Measurements from ENCODE around the gene LRRFIP1. TPM values are rescaled to one million over a fixed set of nuclear protein-coding genes. Genes with fewer than 3 reads are reported as not detected.

Gene LRRFIP1
- total and polyA plus RNA-seq, 2 of the 13 experiments (the other 11 are each of a cell fraction or from before 2014, with no cell fraction given) = 15.9 to 40.5 TPM

DNA sequence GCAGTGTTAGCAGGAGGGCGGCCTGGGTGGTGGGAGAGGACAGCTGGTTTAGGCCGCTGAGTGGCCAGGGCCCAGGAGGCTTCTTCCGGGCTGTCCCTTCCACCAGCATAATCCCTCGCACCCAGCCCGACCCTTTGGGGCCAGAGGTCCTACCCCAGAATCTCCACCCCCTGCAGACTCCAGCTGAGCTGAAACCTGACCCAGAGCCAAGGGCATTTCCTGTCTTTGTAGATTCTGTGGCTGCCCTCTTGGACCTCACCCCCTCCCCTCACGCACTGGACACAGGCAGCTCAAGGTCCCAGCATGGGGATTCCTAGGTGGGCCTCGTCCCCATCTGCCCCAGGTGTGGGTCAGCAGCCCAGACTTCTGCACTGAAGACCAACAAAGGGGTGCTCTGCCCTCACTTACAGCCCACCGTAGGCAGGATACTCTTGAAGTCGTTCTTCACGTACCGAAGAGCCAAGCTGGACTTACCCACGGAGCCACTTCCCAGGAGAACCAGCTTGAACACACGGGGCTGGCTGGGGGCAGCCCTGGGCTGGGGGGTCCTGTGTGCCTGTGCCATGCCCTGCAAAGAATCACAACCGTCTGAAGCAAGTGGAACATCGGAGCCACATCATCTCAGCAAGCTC is 41.7 kb upstream of the LRRFIP1 start (continued):
- TF ChIP-seq HCFC1 (IDR thresholded peaks at IDR 0.05; ENCODE audit: low read depth, low read length) (no peak), ZNF180 (CRISPR knock-in tag; IDR thresholded peaks at IDR 0.05; ENCODE audit: borderline replicate concordance, low read depth) (no peak), PAWR (CRISPR knock-in tag; IDR thresholded peaks at IDR 0.05; ENCODE audit: borderline replicate concordance) (no peak), PRPF4 (IDR thresholded peaks at IDR 0.05; ENCODE audit: low read depth, low read length, poor library complexity, severe bottlenecking) (no peak), SNAI1 (CRISPR knock-in tag; IDR thresholded peaks at IDR 0.05; ENCODE audit: borderline replicate concordance) (peak; percentile 72; the same call in 1 of the 2 replicates), ZNF572 (CRISPR knock-in tag; IDR thresholded peaks at IDR 0.05) (0 out of 2 replicates have a peak, but pooled peaks have one; percentile 71), ZNF772 (CRISPR knock-in tag; IDR thresholded peaks at IDR 0.05) (peak; percentile 98), ZNF232 (CRISPR knock-in tag; IDR thresholded peaks at IDR 0.05; ENCODE audit: borderline replicate concordance) (peak; percentile 91; the same call in 1 of the 2 replicates), ZNF343 (CRISPR knock-in tag; IDR thresholded peaks at IDR 0.05) (peak; percentile 33; the same call in 1 of the 2 replicates), SRY (CRISPR knock-in tag; IDR thresholded peaks at IDR 0.05) (no peak)
- TF ChIP-seq, protein P1, sequence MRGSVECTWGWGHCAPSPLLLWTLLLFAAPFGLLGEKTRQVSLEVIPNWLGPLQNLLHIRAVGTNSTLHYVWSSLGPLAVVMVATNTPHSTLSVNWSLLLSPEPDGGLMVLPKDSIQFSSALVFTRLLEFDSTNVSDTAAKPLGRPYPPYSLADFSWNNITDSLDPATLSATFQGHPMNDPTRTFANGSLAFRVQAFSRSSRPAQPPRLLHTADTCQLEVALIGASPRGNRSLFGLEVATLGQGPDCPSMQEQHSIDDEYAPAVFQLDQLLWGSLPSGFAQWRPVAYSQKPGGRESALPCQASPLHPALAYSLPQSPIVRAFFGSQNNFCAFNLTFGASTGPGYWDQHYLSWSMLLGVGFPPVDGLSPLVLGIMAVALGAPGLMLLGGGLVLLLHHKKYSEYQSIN (CRISPR knock-in tag; IDR thresholded peaks at IDR 0.05; ENCODE audit: borderline replicate concordance) = no peak
- TF ChIP-seq, protein P2, sequence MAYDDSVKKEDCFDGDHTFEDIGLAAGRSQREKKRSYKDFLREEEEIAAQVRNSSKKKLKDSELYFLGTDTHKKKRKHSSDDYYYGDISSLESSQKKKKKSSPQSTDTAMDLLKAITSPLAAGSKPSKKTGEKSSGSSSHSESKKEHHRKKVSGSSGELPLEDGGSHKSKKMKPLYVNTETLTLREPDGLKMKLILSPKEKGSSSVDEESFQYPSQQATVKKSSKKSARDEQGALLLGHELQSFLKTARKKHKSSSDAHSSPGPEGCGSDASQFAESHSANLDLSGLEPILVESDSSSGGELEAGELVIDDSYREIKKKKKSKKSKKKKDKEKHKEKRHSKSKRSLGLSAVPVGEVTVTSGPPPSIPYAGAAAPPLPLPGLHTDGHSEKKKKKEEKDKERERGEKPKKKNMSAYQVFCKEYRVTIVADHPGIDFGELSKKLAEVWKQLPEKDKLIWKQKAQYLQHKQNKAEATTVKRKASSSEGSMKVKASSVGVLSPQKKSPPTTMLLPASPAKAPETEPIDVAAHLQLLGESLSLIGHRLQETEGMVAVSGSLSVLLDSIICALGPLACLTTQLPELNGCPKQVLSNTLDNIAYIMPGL (CRISPR knock-in tag; IDR thresholded peaks at IDR 0.05; ENCODE audit: borderline replicate concordance in 1 of 2, low read depth in 1 of 2) = peak; percentile 56 to 67; a peak in 1 of 4 replicates
- TF ChIP-seq, protein P3, sequence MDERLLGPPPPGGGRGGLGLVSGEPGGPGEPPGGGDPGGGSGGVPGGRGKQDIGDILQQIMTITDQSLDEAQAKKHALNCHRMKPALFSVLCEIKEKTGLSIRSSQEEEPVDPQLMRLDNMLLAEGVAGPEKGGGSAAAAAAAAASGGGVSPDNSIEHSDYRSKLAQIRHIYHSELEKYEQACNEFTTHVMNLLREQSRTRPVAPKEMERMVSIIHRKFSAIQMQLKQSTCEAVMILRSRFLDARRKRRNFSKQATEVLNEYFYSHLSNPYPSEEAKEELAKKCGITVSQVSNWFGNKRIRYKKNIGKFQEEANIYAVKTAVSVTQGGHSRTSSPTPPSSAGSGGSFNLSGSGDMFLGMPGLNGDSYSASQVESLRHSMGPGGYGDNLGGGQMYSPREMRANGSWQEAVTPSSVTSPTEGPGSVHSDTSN (CRISPR knock-in tag; IDR thresholded peaks at IDR 0.05) = no peak
- TF ChIP-seq, protein P4, sequence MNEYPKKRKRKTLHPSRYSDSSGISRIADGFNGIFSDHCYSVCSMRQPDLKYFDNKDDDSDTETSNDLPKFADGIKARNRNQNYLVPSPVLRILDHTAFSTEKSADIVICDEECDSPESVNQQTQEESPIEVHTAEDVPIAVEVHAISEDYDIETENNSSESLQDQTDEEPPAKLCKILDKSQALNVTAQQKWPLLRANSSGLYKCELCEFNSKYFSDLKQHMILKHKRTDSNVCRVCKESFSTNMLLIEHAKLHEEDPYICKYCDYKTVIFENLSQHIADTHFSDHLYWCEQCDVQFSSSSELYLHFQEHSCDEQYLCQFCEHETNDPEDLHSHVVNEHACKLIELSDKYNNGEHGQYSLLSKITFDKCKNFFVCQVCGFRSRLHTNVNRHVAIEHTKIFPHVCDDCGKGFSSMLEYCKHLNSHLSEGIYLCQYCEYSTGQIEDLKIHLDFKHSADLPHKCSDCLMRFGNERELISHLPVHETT (CRISPR knock-in tag; conservative IDR thresholded peaks at IDR 0.05) = 0 out of 2 replicates have a peak, but pooled peaks have one; percentile 34
- TF ChIP-seq, protein P5, sequence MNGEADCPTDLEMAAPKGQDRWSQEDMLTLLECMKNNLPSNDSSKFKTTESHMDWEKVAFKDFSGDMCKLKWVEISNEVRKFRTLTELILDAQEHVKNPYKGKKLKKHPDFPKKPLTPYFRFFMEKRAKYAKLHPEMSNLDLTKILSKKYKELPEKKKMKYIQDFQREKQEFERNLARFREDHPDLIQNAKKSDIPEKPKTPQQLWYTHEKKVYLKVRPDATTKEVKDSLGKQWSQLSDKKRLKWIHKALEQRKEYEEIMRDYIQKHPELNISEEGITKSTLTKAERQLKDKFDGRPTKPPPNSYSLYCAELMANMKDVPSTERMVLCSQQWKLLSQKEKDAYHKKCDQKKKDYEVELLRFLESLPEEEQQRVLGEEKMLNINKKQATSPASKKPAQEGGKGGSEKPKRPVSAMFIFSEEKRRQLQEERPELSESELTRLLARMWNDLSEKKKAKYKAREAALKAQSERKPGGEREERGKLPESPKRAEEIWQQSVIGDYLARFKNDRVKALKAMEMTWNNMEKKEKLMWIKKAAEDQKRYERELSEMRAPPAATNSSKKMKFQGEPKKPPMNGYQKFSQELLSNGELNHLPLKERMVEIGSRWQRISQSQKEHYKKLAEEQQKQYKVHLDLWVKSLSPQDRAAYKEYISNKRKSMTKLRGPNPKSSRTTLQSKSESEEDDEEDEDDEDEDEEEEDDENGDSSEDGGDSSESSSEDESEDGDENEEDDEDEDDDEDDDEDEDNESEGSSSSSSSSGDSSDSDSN (CRISPR knock-in tag; IDR thresholded peaks at IDR 0.05) = peak; percentile 81

All from HepG2 (cell line).